Jurkat, Clone E6-1 (cell line): ENCODE data around the gene VEGFA. TPM values are rescaled to one million over a fixed set of nuclear protein-coding genes. Genes with fewer than 3 reads are reported as not detected.
A peak's percentile ranks its signal among the peaks of the same experiment; 100 is the strongest.

Experiments used
- DNase-seq: peaks from one replicate; pipeline ENCODE4 v3.0.0-alpha.2; 2011; ENCODE audit warnings: low read depth, low spot score
- H3K4me3 ChIP-seq: 2 replicates; pipeline ENCODE4 v1.5.1; 2011; ENCODE audit warnings: mild to moderate bottlenecking, low read length, control low read depth, moderate library complexity
- polyA plus RNA-seq: library from polyadenylated mRNA; unstranded; fragments of >200 nt; gene quantifications from one replicate; pipeline ENCODE4 v1.2.1, GENCODE V29; 2012; ENCODE audit warnings: missing spikeins; ENCODE audit not compliant: insufficient read length, insufficient read depth

Gene VEGFA
- polyA plus RNA-seq: 8.8 TPM

GRCh38 chr6:43769526-43770371 is at the start of gene VEGFA:
Gene VEGFA (plus strand): TSS chr6:43770211.
- peak within 1 kb of the TSS; percentile 63 for H3K4me3 ChIP-seq
- DNase-seq: peak; percentile 81

DNA sequence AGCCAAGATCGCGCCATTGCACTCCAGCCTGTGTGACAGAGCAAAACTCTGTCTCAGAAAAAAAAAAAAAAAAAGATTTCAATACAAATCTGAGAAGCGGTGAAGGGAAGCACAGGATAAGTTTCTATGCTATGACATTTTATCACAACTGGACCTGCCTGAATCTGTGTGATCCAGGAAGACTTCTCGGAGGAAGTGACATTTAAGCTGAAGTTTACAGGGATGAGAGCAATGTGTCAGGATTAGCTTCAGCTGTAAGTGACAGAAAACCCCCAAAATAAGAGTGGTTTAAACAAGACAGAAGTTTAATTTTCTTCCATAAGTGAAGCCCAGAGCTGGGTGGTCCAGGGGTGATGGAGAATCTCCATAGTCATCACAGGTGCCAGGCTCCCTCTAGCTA is 49.0 kb upstream of the VEGFA start:
- H3K4me3 ChIP-seq: no peak overlapping the region
- no peak for DNase-seq

- DNase-seq: no peak
- H3K4me3 ChIP-seq: no peak overlapping the region
These were observed 47.0 kb upstream of the VEGFA start for GRCh38 chr6:43722920-43723545.

GRCh38 chr6:43723737-43724295 is 46.2 kb upstream of the VEGFA start:
- H3K4me3 ChIP-seq: no peak overlapping the region
- DNase-seq: peak; percentile 77

DNA sequence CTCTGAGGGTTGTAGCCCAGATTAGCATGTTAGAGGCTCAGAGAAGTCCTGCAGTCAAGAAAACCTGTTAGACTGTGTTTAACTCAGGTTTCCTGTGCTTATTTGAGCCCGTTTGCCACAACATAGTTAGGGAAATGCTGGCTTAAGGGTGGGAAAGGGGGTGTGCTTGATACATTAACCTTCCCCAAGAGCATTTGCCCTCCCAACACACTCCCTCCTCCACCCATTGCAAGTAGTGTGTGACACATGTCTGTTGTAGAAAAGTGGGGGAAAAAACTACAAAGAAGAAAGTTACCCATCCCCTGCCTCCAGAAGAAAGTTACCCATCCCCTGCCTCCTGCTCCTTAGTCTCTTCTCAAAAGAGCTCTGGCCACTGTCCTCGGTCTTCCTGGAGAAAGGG is 45.7 kb upstream of the VEGFA start:
- DNase-seq: no peak
- H3K4me3 ChIP-seq: no peak overlapping the region

- DNase-seq: peak; percentile 90
- peak overlapping the region; percentile 30 for H3K4me3 ChIP-seq
These were observed 44.9 kb upstream of the VEGFA start for GRCh38 chr6:43724914-43725642.

DNA sequence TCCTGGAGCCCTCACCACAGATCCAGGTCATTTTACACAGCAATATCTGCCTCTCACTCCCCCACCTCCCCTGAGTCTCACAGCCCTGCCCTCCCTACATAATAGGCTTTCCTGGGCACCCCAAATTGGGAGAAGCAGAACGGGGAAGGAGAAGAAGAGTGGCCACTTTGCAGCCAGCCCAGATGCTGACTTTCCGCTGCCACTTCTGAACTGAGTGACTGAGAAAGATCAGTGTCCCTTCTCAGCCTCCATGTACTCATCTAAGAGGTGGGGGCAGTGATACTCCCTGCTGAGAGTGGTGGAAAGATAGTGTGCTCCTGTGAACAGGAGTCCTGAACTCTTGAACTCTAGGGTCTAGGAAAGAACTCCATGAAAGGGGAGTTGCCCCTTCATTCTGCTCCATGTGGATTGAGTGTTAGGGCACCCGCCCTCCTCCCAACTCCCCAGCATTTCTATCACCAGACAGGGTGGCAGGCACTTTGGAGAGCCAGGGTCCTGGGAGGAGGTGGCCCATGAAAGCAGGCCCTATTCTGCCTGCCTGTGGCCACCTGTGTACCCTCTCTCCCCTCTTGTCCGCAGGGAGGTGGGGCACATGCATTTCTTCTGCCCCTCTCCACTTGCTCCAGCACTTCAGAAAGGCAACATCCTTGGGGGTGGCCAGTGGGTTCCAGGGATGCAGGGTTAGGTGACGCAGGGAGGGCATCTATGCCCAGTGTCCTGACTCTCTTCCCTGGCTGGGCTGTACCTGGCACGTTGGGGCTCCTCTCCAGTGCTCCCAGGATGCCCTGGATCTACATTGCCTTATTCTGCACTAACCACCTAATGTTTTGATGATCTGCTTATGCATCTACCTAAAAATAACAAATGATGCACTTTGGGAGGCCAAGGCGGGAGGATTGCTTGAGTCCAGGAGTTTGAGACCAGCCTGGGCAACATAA is 44.1 kb upstream of the VEGFA start:
- no peak for DNase-seq
- H3K4me3 ChIP-seq: peak overlapping the region; percentile 30

- DNase-seq: no peak
- H3K4me3 ChIP-seq: no peak overlapping the region
These were observed 42.4 kb upstream of the VEGFA start for GRCh38 chr6:43727634-43728033.

- DNase-seq: no peak
These were observed 41.4 kb upstream of the VEGFA start for GRCh38 chr6:43728586-43728985.

DNA sequence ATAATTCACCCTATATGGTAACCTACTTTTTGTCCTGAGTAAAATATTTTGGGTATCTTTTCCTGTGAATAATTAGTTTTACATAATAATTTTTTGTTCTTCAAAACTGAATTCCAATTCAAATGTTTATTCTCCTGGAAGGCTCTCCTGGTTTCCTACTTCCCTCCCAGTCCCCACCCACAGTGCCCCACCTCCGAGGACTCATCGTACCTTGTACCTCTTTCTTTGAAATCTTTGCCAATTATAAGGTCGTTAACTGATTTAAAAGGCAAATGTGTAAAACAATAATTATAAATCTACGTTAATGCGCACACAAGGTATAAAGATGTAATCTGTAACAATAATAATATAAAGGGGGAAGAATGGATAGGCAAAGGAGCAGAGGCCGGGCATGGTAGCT is 40.5 kb upstream of the VEGFA start:
- H3K4me3 ChIP-seq: no peak overlapping the region

More at GRCh38 chr6:43728586-43728985, 41.4 kb upstream of the VEGFA start:
- no peak overlapping the region for H3K4me3 ChIP-seq

DNA sequence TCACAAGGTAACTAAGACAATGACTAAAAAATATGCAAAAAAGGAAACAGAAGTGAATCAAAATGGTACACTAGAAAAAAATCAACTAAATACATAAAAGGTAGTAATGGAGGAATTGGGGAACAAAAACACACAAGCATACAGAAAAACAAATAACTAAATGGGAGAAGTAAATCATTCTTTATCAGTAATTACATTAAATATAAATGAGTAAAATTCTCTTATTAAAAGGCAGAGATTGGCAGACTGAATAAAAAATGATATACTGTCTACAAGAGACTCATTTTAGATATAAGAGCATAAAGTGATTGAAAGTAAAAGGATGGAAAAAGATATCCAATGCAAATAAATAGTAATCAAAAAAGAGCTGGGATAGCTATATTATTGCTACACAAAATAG is 39.4 kb upstream of the VEGFA start:
- no peak for DNase-seq
- H3K4me3 ChIP-seq: no peak overlapping the region

More for the DNA sequence above, 40.5 kb upstream of the VEGFA start:
- no peak for DNase-seq

DNA sequence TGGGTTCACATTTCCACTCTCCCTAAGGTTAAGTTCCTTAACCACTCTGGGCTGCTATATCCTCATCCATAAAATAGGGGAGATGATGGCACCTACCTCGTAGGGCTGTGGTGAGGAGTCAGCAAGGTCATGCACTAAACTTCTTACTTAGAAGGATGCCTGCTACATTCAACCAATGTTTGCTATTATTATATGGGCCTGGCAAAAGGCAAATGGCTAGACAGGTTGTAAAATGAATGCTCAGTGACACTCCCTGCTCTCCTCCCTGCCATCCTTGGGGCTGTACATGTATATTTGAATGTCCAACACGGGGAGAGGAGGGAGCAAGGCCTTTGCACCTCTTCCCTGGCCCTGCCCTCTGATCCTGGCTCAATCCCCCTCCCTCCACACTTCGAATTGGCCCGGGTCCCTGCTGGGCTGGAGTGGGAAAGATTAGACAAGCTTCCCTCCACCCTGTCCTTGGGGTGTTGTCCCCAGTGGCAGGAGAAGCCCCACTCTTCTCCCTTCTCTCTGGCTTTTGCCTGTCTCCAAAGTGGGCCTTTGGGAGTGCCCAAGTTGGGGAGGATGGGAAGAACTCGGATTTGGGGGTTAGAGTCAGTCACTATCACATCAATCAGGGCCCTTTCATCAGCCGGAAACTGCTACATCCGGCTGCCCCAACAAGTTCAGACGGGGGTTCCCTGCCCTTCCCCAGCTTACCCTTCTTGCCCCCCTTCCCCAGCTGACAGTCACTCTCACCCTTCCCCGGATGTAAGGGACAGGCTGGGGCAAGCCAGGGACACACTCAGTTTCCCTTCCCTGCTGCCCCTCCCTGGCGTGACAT is 36.3 kb upstream of the VEGFA start:
- H3K4me3 ChIP-seq: no peak overlapping the region
- DNase-seq: peak; percentile 72

DNA sequence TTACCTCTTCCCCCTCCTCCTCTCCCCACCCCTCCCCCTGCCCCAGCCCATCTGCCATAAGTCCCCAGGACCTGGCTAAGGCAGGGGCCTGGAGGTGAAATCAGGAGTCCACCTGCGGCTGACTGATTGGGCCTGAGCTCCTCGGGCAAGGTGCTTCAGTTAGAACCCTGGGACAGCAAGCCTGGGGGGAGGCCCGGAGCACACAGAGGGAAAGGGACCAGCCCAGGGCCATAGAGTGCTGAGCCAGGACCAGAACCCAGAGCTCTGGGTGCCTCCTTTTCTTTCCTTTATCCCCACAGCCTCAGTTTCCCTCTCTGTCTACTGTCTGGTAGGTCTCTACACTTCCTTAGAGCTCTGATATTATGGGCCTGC is 35.7 kb upstream of the VEGFA start:
- no peak for DNase-seq
- no peak overlapping the region for H3K4me3 ChIP-seq

DNA sequence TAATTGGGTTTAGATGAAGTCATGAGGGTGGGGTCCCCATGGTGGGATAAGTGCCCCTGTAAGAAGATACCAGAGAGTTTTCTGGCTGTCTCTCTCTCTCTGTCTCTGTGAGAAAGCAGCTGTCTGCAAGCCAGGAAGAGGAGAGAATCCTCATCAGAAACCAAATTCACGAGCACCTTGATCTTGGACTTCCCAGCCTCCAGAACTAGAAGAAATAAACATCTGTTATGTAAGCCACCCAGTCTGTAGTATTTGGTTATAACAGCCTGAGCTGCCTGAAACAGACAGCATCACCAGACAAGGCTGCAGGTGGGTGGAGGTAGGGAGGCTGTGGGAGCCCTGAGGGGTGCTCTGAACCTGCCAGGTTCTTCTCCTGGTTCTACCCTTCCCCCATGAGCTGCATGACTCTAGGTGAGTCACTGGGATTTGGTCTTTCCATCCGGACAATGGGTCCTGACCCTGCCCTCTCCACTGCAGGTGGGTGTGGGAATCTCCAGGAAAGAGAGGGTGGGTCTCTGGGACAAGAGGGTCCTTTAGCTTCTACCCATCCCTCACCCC is 34.3 kb upstream of the VEGFA start:
- no peak overlapping the region for H3K4me3 ChIP-seq
- no peak for DNase-seq

- no peak overlapping the region for H3K4me3 ChIP-seq
- DNase-seq: no peak
These were observed 33.7 kb upstream of the VEGFA start for GRCh38 chr6:43736211-43736786.

DNA sequence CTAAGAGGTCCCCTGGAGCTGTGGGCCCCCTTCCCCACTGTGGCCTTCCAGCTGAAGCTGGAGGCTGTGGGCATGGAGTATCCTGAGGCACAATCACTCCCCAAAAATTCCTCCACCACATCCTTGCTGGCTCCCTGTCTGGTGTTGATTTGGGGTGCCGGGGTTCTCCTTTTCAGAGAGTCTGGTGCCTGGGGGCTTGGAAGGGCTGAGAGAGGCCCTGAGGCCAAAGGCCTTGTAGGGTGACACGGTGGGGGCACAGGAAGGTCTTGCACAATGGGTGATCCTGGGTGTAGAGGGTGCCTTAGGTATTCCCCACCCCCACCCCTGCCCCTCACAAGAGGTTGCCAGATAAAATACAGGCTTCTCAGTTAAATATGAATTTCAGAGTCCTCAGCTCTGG is 33.2 kb upstream of the VEGFA start:
- no peak overlapping the region for H3K4me3 ChIP-seq
- DNase-seq: no peak
